ENCODE data around the gene GTPBP4. TPM values are rescaled to one million over a fixed set of nuclear protein-coding genes. Genes with fewer than 3 reads are reported as not detected.
A peak's percentile ranks its signal among the peaks of the same experiment; 100 is the strongest.
"Not testable (repeated sequence)": the region's sequence is repeated elsewhere in the genome, so short reads cannot be mapped to it uniquely, and the experiment has no call there.

Gene GTPBP4
- total RNA-seq, 1 donor from 2014 or later: 9.3 TPM

DNA sequence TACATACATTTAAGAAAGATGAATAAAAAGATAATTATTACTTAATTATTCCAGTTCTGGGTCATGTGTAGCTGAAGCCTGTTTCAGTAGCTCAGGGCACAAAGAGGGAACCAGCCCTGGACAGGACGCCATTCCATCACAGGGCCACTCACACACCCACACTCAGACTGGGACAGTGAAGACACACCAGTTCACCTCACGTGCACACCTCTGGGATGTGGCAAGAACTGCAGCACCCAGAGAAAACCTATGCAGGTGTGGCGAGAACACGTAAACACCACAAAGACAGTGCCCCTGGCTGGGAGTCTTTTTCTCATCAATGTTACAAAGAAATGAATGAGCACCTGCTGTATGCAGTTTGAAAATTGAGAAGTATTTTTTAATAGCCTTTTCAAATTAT is 62.3 kb downstream of the GTPBP4 start:
- DNase-seq (ENCODE audit: low spot score) (no peak), ATAC-seq (no peak)

DNA sequence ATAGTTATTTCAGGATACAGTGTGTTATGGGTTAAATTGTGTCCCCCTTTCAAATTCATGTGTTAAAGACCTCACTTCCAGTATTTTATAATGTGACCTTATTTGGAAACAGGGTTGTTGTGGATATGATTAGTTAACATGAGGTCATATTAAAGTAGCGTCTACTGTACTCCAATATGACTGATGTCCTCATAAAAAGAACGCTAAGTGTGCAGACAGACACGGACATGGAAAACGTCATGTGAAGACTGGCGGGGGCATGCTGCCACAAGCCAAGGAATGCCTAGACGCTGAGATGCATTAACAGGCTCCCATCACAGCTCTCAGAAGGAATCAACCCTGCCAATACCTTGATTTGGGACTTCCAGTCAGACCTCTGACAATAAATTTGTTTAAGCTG is 66.5 kb downstream of the GTPBP4 start:
- ATAC-seq: no peak

DNA sequence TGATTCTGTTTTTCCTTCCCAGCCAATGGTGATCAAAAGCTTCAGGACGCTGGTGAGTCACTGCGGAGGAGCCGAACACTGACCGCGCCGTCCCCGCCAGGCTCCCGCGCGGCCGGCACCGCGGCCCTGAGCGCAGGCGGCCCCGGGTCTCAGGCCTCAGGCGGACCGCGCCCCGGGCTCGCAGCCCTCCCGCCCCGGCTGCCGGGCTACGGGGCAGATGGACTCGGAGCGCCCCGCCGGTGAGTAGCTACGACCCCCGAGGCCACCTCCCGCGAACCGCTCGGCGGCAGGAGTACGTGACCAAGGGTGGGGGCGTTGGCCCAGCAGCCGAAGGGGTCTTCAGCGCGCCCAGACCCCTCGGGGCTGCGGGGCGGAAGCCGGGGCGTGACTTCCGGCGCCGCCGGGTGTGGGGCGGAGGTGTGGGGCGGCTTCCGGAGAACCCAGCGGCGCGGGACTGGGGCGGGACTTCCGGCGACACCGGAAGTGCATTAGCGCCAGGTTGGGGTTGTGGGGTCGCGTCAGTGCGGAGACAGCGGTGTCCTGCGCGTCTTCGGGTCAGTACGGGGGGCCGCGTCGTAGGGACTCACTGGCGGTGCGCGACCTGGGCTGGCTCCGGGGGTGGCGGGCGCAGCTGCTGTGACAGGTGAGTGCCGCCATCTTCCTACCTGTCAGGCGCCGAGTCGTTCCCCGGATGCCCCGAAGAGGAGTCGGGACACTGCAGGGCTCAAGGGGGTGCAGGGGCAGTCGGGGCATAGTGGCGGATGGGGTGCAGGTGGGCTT is 68.3 kb downstream of the GTPBP4 start, which contains the start of gene WDR37:
Gene WDR37 (plus strand): TSS at position 60 of the 780 bp plus-strand sequence. CDS start 15,771 bp downstream, outside the sequence.
- DNase-seq (ENCODE audit: low spot score) (peak; percentile 90), ATAC-seq (peak; percentile 96)

More for the DNA sequence above, 66.5 kb downstream of the GTPBP4 start:
- no peak for DNase-seq (ENCODE audit: low spot score)

DNA sequence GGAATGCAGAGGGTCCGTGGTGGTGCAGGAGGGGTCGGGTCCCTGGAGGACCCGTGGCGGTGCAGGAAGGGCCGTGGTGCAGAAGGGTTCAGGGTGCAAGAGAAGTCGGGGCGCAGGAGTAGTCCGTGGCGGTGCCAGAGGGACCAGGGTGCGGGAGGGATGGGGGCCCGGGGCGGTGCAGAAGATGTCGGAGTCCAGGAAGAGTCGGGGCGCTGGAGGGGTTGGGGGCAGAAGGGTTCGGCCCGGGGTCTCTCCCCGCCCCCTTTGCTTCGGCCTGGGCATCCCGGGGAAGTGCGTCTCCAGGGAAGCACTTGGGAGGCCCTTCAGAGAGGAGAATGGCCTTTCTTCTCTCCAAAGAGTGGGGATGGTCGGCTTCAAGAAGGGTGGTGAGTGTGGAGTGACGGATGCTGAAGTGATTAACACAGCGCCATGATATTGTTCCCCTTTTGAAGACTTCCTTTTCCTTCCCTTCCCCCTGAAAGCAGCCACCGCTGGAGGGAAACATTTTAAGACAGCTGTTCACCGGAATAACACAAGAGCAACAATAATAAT is 68.9 kb downstream of the GTPBP4 start:
- ATAC-seq: peak; percentile 1
- no peak for DNase-seq (ENCODE audit: low spot score)

DNA sequence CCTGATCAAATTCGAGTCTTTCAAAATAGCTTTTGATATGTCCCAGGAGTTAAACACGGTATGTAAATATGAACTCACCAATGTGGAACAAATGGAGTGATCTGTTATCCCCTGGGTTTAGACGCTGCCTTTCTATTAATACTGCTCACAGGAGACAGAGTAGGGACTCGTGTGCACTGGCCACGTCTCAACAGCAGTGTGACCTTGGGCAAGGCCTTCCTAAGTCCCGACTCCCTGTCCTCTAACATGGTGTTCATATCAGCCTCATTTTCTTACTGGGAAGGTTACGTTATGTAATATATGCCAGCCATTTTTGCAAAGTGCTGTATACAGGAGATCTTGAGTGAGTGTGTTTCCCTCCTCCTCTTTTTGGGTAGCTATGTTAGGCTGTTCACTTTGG is 69.8 kb downstream of the GTPBP4 start:
- ATAC-seq: no peak
- no peak for DNase-seq (ENCODE audit: low spot score)

DNA sequence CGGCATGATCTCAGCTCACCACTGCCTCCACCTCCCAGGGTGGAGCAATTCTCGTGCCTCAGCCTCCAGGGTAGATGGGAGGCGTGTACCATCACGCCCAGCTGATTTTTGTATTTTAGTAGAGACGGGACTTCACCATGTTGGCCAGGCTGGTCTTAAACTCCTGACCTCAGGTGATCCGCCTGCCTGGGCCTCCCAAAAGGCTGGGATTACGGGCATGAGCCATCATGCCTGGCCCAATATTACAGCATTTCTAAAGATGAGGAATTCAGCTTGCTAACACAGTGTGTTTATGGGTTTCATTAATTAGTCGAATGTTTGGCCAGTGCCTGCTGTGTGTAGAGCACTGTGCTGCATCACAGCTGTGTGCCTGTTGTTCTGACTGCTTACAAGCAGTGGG is 71.7 kb downstream of the GTPBP4 start:
- no peak for DNase-seq (ENCODE audit: low spot score)
- ATAC-seq: no peak

DNA sequence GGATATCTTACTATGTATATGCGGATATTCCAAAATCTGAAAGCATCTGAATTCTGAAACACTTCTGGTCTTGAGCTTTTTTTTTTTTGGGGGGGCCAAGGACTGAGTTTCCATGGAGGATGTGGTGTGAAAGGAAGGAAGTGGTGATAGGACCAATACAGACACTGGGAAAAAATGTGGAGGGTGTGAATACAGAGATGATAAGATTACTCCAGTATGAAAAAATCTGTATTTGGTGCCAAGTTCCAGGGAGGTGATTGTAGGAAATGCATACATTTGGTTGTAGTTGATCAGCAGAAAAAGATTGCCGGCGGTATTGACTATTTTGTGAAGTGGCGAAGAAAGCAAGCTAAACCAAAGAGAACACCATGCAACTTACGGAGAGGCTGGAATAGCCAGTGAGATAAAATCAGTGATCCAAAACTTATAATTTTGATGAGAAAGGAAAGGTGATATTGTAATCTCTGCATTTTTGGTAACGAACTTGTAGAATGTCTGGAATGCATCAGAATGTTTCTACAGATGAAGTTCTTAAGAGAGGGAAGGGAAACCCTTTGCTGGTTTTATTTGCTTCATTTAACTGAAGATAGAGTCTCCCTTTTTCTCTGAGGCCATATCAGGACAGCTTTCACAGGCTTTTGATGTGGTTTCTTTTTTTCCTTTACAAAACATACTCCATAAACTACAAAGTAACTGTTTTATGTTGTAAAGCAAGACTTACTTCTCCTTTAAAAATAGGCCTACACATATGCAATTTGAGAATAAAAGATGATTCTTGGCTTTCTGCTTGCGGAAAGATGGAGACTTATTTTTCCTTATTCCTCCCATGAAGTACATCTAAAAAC is 73.9 kb downstream of the GTPBP4 start:
- no peak for DNase-seq (ENCODE audit: low spot score)
- ATAC-seq: peak; percentile 17

DNA sequence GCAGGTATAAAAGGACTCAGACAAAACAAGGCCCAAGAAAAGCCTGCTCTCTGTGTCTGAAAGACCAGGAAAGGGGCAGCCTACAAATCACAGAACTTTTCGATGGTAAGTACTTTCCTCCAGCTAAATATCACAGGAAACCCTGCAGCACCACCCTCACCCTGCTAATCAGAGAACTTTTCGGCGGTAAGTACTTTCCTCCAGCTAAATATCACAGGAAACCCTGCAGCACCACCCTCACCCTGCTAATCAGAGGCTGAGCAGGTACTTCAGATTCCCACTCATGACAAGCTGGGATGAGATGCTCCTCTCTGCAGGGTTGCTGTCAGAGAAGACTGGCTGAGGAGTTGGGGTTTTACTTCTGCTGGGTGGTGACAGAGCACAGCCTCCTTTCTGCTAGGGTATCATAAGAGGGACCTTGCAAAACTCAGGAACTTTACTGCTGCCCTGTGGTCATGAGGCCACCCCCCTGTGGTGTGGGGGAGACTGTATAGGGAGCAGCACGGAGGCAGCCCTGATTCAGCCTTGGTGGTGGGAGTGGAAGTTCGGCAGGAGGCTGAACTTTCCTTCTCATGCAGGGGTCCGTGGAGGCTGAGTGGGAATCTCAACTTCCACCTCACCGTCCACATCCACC is 75.1 kb downstream of the GTPBP4 start:
- no peak for ATAC-seq
- no peak for DNase-seq (ENCODE audit: low spot score)

DNA sequence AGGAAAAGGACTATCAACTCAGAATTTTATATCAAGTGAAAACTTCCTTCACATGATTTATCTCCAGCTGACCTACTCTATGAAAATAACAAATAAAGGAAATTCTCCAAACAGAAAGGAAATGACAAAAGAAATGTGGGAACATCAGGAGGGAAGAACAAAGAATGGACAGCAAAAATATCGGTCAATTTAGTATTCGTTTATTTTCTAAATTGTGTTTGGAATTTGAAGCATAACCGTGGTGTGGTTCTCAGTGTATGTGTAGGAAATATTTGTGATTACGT is 76.7 kb downstream of the GTPBP4 start:
- DNase-seq (ENCODE audit: low spot score) (no peak), ATAC-seq (no peak)

DNA sequence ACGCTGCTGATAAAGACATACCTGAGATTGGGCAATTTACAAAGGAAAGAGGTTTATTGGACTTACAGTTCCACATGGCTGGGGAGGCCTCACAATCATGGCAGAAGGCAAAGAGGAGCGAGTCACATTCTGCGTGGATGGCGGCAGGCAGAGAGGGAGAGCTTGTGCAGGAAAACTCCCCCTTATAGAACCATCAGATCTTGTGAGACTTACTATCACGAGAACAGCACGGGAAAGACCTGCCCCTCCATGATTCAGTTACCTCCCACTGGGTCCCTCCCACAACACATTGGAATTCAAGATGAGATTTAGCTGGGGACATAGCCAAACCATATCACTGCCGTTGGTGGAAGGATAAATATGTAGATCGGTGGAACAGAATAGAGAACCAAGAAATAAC is 78.5 kb downstream of the GTPBP4 start:
- not testable (repeated sequence) for ATAC-seq; DNase-seq (ENCODE audit: low spot score)

DNA sequence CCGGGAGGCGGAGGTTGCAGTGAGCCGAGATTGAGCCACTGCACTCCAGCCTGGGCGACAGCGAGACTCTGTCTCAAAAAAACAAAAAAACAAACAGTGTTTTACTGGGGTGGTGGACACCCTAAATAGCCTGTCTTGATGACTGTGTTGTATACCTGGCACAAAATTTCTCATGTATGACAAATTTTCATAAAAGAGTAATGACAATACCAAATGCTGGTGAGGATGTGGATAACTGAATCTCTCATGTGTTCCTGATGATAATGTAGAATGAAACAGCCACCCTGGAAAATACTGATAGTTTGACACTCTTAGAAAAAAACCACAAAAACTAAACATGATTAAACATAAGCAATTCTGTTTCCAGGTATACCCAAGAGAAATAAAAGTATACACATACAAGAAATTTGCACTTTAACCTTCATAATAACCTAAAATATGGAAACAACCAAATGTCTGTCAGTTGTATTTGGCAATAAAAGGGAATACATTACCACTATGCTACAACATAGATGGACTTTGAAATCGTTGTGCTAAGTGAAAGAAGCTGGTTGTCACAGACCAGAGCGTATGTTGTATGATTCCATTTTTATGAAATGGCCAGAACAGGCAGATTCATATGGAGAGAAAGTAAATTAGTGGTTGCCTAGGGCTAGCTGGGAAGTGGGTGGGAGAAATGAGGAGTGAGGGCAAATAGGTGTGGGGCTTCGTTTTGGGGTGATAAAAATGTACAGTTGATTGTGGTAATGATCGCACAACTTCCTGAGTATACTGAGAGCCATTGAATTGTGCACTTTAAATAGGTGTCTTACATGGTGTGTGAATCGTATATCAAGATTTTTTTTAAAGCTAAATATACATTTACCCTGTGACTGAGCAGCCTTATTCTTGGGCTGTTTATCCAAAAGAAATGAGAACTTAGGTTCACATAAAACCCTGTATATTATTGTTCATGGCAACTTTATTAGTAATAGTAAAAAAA is 80.4 kb downstream of the GTPBP4 start:
- DNase-seq (ENCODE audit: low spot score) (no peak), ATAC-seq (peak; percentile 71)

Other genes starting within 250 kb of the GTPBP4 start
- 37.1 TPM for gene LARP4B, start 56.7 kb upstream of the GTPBP4 start, total RNA-seq
- gene IDI2, start 37.4 kb downstream of the GTPBP4 start, total RNA-seq: not detected
- gene IDI1, start 60.7 kb downstream of the GTPBP4 start, total RNA-seq: 22.7 TPM
- 8.5 TPM for gene WDR37, start 68.0 kb downstream of the GTPBP4 start, total RNA-seq